NB4 (cell line): ENCODE data around the gene PDE4D.
"Not testable (repeated sequence)": the region's sequence is repeated elsewhere in the genome, so short reads cannot be mapped to it uniquely, and the experiment has no call there.

Experiments used
- MYC ChIP-seq: IDR thresholded peaks from 2 replicates; pipeline ENCODE4 v1.6.1; 2011; ENCODE audit warnings: low read depth, low read length
- POLR2A ChIP-seq: IDR thresholded peaks from 2 replicates; pipeline ENCODE4 v1.6.1; 2011; ENCODE audit warnings: mild to moderate bottlenecking; ENCODE audit not compliant: insufficient read length; ENCODE audit errors: extremely low read depth
- TF ChIP-seq, protein P1 (sequence below): IDR thresholded peaks from one replicate; pipeline ENCODE4 v1.5.1; 2012; ENCODE audit warnings: low read depth, low read length
- TF ChIP-seq, protein P2 (sequence below): IDR thresholded peaks from 2 replicates; pipeline ENCODE4 v1.6.1; 2011; ENCODE audit warnings: low read depth, low read length

DNA sequence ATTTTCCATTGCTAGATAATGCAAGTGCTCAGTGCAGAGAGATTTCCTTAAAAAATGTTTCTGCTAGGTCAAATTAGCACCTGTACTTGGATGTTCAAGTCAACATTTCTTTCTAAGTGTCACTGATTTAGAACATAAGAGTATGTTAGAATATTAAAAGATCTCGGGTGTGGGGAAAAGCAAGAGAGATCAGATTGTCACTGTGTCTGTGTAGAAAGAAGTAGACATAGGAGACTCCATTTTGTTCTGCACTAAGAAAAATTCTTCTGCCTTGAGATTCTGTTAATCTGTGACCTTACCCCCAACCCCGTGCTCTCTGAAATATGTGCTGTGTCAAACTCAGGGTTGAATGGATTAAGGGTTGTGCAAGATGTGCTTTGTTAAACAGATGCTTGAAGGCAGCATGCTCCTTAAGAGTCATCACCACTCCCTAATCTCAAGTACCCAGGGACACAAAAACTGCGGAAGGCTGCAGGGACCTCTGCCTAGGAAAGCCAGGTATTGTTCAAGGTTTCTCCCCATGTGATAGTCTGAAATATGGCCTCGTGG, 429.8 kb downstream of the PDE4D start:
- TF ChIP-seq, protein P1, sequence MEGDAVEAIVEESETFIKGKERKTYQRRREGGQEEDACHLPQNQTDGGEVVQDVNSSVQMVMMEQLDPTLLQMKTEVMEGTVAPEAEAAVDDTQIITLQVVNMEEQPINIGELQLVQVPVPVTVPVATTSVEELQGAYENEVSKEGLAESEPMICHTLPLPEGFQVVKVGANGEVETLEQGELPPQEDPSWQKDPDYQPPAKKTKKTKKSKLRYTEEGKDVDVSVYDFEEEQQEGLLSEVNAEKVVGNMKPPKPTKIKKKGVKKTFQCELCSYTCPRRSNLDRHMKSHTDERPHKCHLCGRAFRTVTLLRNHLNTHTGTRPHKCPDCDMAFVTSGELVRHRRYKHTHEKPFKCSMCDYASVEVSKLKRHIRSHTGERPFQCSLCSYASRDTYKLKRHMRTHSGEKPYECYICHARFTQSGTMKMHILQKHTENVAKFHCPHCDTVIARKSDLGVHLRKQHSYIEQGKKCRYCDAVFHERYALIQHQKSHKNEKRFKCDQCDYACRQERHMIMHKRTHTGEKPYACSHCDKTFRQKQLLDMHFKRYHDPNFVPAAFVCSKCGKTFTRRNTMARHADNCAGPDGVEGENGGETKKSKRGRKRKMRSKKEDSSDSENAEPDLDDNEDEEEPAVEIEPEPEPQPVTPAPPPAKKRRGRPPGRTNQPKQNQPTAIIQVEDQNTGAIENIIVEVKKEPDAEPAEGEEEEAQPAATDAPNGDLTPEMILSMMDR: not testable (repeated sequence)
- not testable (repeated sequence) for TF ChIP-seq POLR2A, MYC
- TF ChIP-seq, protein P2, sequence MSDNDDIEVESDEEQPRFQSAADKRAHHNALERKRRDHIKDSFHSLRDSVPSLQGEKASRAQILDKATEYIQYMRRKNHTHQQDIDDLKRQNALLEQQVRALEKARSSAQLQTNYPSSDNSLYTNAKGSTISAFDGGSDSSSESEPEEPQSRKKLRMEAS: not testable (repeated sequence)
